Activated CD4-positive, alpha-beta T cell treated with anti-CD3 and anti-CD28 coated beads, Interleukin-2, amount 10 ng/mL, durations not matched to agents 7 days and 5 days (primary cell): ENCODE data around the gene SWSAP1. TPM values are rescaled to one million over a fixed set of nuclear protein-coding genes. Genes with fewer than 3 reads are reported as not detected.
A peak's percentile ranks its signal among the peaks of the same experiment; 100 is the strongest.
"Not testable (repeated sequence)": the region's sequence is repeated elsewhere in the genome, so short reads cannot be mapped to it uniquely, and the experiment has no call there.

Experiments
- CTCF ChIA-PET: fragments of 350-600 bp; sonication (Branson Sonifier 250); formaldehyde crosslinking; loops from one replicate; lab custom pipeline; 2021; ENCODE audit warnings: antibody characterized with exemption; lab: Charles Lee
- POLR2A ChIA-PET: fragments of 350-600 bp; sonication (Branson Sonifier 250); formaldehyde crosslinking; loops from one replicate; lab custom pipeline; 2021; ENCODE audit warnings: antibody characterized with exemption; lab: Charles Lee
- DNase-seq: peaks from one replicate; pipeline ENCODE4 v3.0.0-alpha.2; 2020
- H3K27ac Mint-ChIP-seq: one replicate; pipeline ENCODE4 v1.8.0; 2021; ENCODE audit warnings: mild to moderate bottlenecking, moderate library complexity, mixed read lengths
- H3K27me3 Mint-ChIP-seq: one replicate; pipeline ENCODE4 v1.8.0; 2021; ENCODE audit warnings: mixed read lengths
- H3K36me3 Mint-ChIP-seq: one replicate; pipeline ENCODE4 v1.8.0; 2021; ENCODE audit warnings: low read depth, mixed read lengths
- H3K4me1 Mint-ChIP-seq: one replicate; pipeline ENCODE4 v1.8.0; 2021; ENCODE audit warnings: mixed read lengths
- H3K4me3 Mint-ChIP-seq: one replicate; pipeline ENCODE4 v1.8.0; 2021; ENCODE audit warnings: mild to moderate bottlenecking, moderate library complexity, mixed read lengths
- H3K9me3 Mint-ChIP-seq: one replicate; pipeline ENCODE4 v1.8.0; 2021; ENCODE audit warnings: mixed read lengths
- total RNA-seq, 2 experiments: library from RNA; stranded (reverse); gene quantifications; one replicate each; pipeline ENCODE4 v1.2.3, GENCODE V29; 2021

SWSAP1 gene
- total RNA-seq, 2 experiments from 2014 or later: 2.9 to 3.5 TPM

DNA sequence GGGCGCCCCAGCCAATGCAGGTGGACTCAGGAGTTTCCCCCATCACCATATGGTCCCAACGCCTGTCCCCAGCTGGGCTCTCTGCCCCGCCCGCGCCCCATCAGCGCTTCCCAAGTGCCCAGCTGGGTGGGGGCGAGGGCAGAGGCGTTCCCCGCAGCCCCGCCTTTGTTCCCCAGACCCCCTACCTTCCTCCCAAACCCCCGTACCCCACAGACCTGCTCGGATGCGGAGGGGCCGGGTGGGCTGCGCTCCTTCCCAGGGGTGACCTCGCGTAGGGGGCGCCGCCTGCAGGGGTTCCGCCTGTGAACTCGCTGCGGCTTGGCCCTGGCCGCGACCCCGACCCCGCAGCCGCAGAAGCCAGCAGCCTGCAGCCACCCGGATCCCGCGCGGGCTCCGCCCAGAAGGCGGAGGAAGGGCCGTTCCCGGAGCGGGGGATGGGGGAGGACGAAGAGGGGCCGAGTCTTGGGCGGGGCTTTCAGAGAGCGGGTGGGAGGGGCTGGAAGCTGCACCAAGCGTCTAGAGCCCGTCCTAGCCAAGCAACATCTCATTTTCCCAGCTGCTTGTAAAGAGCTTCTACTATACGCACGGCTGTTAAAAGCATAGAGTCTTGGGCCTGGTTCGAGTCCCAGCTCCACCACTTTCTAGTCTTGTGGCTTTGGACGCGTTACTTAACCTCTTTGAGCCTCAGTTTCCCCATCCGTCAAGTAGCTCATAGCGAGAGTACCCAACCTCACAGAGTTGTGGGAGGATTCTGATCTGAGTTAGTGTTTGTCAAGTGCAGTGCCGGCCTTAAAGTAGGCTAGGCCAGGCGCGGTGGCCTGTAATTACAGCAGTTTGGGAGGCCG, 35.0 kb upstream of the SWSAP1 start, which contains the start of gene RAB3D:
TSS of gene RAB3D (minus strand) at position 404 of the 845 bp plus-strand sequence. CDS start 2,258 bp downstream, outside the sequence.
- peak; percentile 75 for DNase-seq
- ChIA-PET CTCF (interaction anchor here (0.8 to 1.6 kb wide), 7 partner anchors 11 to 96 kb away, joined by 3 to 4 read pairs (median 3); partner anchors contain the start of genes PRKCSH and SWSAP1), POLR2A (no interaction called here)
- Mint-ChIP-seq H3K27me3 (no peaks in the 10 kb centered on the region), H3K9me3 (no peaks in the 10 kb centered on the region), H3K36me3 (peaks cover 10% of the 10 kb centered on the region), H3K4me1 (peaks cover 27% of the 10 kb centered on the region), H3K27ac (no peak within 1 kb of the TSS), H3K4me3 (peak within 1 kb of the TSS; percentile 61)

DNA sequence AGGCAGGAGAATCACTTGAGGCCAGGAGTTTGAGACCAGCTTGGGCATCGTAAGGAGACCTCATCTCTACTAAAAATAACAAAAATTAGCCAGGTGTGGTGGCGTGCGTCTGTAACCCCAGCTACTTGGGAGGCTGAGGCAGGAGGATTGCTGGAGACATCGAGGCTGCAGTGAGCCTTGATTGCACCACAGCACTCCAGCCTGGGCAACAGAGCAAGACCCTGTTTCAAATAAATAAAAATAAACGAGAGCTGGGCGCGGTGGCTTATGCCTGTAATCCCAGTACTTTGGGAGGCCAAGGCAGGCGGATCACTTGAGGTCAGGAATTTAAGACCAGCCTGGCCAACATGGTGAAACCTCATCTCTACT, 34.4 kb upstream of the SWSAP1 start:
- DNase-seq, H3K27me3 Mint-ChIP-seq, POLR2A ChIA-PET, H3K9me3 Mint-ChIP-seq, H3K36me3 Mint-ChIP-seq, H3K27ac Mint-ChIP-seq: not testable (repeated sequence)
- CTCF ChIA-PET: interaction anchor here (0.9 to 1.6 kb wide), 5 partner anchors 14 to 95 kb away, joined by 3 read pairs; partner anchors contain the start of genes PRKCSH and SWSAP1
- peaks cover 31% of the 10 kb centered on the region for H3K4me1 Mint-ChIP-seq
- H3K4me3 Mint-ChIP-seq: peak overlapping the region; percentile 55

DNA sequence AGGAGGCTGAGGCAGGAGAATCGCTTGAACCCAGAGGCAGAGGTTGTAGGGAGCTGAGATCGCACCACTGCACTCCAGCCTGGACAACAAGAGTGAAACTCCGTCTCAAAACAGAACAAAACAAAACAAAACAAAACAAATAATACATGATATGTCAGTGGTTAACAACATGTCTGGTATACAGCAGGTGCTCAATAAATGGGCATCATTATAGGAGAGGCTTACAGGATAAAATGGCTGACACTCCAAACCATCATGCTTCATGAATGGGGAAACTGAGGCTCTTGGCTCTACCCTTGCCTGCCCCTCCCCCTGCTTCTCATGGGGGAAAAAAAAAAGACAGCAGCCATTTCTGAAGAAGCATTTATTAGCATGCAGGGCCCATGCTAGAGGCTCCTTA, 32.0 kb upstream of the SWSAP1 start:
- POLR2A ChIA-PET: interaction anchor here (0.5 kb wide), 1 partner anchor 28 kb away, joined by 3 read pairs; no protein-coding TSS in a partner anchor
- H3K9me3 Mint-ChIP-seq: no peaks in the 10 kb centered on the region
- no peak overlapping the region for H3K27ac Mint-ChIP-seq
- H3K36me3 Mint-ChIP-seq: peaks cover 2% of the 10 kb centered on the region
- H3K27me3 Mint-ChIP-seq: no peaks in the 10 kb centered on the region
- peaks cover 47% of the 10 kb centered on the region for H3K4me1 Mint-ChIP-seq
- H3K4me3 Mint-ChIP-seq: no peak overlapping the region
- CTCF ChIA-PET: interaction anchor here (1.0 kb wide), 1 partner anchor 26 kb away, joined by 3 read pairs; no protein-coding TSS in a partner anchor
- DNase-seq: no peak

DNA sequence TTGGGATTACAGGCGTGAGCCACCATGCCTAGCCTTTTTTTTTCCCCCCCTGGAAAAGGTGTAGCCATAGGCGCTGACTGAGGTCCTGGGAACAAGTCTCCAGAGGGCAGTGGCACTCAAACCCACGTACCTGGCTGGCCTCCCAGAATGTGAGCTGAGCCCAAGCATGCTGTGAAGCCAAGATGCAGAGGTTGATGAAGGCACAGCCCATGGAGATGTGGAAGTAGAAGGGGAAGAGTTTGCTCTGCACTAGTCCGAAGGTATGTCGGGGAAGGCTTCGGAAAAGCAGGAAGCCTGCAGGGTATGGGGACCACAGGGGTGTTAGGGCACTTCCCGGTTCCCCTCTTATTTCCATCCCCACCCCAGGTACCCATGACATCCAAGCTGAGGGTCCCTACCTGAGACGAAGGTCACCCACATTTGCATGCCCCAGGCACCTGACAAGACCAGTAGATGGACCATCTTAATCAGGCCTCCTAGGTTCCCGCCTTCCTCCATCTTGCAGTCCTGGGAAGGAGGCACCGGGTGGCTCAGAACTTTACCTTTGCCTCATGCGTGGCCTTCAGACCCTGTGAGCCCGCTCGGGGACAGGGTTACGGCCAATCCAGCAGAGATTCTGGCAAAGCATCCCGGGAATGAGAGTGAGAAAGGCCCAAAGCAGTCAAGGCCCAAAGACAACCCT, 29.2 kb upstream of the SWSAP1 start:
- Mint-ChIP-seq H3K36me3 (peaks cover 6% of the 10 kb centered on the region), H3K27ac (peak overlapping the region; percentile 92), H3K4me3 (peak overlapping the region; percentile 92), H3K4me1 (peaks cover 27% of the 10 kb centered on the region), H3K27me3 (no peaks in the 10 kb centered on the region), H3K9me3 (peaks cover 13% of the 10 kb centered on the region)
- ChIA-PET CTCF (interaction anchor here (0.6 to 2.6 kb wide), 4 partner anchors 24 to 408 kb away, joined by 3 to 13 read pairs (median 6); partner anchors contain the start of gene SWSAP1), POLR2A (interaction anchor here (1.1 kb wide), 1 partner anchor 21 kb away, joined by 4 read pairs; no protein-coding TSS in a partner anchor)
- no peak for DNase-seq

DNA sequence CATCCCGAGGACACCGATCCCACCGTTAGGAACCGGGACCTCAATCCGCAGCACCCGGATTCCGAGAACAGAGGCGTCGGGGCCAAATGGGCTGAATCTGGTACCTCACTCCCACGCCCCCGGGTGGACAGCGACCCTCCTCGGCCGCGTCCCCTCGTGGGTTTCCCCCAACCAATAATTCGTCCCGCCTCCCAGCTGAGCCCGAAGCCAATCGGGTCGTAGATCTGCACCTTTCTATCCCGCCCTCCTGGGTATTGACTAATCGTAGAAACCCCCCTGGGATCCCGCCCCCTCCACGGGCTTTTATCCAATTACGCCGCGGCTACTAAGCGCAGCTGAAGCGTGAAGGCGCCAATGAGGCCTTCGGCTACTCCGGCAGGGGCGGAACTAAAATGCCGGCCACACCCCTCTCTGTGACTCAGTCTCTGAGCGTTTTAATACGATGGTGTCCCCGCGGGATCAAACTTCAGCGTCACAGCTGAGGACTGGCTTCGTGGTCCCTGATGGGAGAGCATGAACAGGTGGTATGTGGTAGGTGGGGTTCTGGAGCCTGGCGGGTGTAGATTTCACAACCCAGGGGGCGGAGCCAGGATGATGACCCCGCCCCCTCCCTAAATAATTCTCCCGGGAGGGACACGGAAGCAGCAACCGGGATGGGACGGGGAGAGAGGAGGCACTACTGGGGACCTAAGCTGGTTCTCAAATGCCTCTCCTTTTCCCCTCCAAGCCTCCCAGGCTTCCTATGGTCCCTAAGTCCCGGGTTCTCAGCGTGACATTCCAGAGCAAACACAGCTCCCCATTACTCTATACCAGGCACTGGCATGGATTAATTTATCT, 28.1 kb upstream of the SWSAP1 start, which contains the start of the genes CCDC159 and TMEM205:
TSS of gene CCDC159 (plus strand) at position 416 of the 837 bp plus-strand sequence. CDS start at position 504, 88 bp downstream.
TSS of gene TMEM205 (minus strand) at position 165 of the 837 bp plus-strand sequence. CDS start 649 bp downstream, outside the sequence.
- H3K4me1 Mint-ChIP-seq: peaks cover 27% of the 10 kb centered on the region
- ChIA-PET CTCF (interaction anchor here (0.5 to 2.6 kb wide), 7 partner anchors 9 to 89 kb away, joined by 3 to 13 read pairs (median 4); partner anchors contain the start of genes ODAD3 and SWSAP1), POLR2A (interaction anchor here (0.8 to 1.1 kb wide), 2 partner anchors 22 to 29 kb away, joined by 4 to 5 read pairs; partner anchors contain the start of gene SWSAP1)
- peaks cover 6% of the 10 kb centered on the region for H3K36me3 Mint-ChIP-seq
- no peaks in the 10 kb centered on the region for H3K27me3 Mint-ChIP-seq
- peak within 1 kb of the TSS; percentile 92 for H3K4me3 Mint-ChIP-seq
- peaks cover 13% of the 10 kb centered on the region for H3K9me3 Mint-ChIP-seq
- DNase-seq: peak; percentile 99
- H3K27ac Mint-ChIP-seq: peak within 1 kb of the TSS; percentile 92

DNA sequence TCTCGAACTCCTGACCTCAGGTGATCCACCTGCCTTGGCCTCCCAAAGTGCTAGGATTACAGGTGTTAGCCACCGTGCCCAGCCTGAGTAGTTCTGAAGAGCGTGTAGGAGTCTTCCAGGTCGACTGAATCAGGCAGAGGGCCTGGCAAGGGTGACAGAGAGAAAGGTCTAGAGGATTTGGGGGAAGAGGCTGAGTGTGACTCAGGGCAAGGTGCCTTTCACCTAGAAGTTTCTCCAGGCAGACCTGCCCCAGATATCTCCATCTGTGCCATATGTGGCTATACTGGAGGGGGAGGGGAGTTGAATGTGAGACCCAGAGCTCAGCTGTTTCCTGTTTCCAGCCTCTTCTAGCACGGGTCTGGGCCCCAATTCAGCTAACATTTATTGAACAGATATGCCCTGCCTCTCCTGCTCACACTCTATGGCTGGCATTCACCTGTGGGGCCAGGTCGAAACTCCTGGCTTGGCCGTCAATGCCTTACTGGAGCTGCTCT, 26.9 kb upstream of the SWSAP1 start:
- Mint-ChIP-seq H3K36me3 (peaks cover 4% of the 10 kb centered on the region), H3K4me3 (peak overlapping the region; percentile 92), H3K27me3 (no peaks in the 10 kb centered on the region), H3K27ac (no peak overlapping the region), H3K4me1 (peaks cover 27% of the 10 kb centered on the region), H3K9me3 (peaks cover 13% of the 10 kb centered on the region)
- no peak for DNase-seq
- ChIA-PET CTCF (interaction anchor here (1.3 to 2.6 kb wide), 3 partner anchors 10 to 28 kb away, joined by 3 to 13 read pairs (median 5); no protein-coding TSS in a partner anchor), POLR2A (no interaction called here)

DNA sequence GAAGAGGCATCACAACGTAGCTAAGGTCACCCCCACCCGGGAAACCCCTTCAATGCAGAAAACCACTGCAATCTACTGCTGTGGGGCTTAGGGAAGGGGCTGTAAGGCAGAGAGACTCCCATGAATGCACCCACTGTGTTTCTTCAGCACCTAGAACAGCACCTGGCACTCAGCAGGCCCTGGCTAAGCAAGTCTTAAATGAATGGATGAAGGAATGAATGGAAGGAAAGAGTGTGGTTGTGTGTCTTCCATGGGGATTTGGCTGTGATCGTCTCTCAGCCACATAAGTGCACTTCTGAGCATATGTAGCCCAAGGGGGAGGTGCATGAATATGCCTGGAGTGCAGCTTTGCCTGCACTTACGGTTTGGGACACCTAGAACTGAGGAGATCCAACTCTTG, 25.3 kb upstream of the SWSAP1 start:
- Mint-ChIP-seq H3K27ac (no peak overlapping the region), H3K36me3 (peaks cover 4% of the 10 kb centered on the region), H3K27me3 (no peaks in the 10 kb centered on the region), H3K9me3 (peaks cover 13% of the 10 kb centered on the region), H3K4me3 (no peak overlapping the region), H3K4me1 (peaks cover 27% of the 10 kb centered on the region)
- ChIA-PET CTCF (interaction anchor here (0.9 kb wide), 1 partner anchor 8 kb away, joined by 3 read pairs; no protein-coding TSS in a partner anchor), POLR2A (interaction anchor here (0.6 kb wide), 1 partner anchor 262 kb away, joined by 4 read pairs; no protein-coding TSS in a partner anchor)
- no peak for DNase-seq

DNA sequence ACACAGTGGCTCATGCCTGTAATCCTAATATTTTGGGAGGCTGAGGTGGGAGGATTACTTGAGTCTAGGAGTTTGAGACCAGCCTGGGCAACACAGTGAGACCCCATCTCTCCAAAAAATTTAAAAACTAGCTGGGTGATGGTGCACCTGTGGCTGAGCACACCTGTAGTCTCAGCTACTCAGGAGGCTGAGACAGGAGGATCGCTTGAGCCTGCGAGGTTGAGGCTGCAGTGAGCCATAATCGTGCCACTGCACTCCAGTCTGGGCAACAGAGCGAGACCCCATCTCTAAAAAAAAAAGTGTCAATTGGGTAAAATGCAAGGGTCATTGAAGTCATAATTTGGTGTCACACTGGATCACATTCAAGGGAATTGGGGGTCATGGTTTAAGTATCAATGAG, 20.4 kb upstream of the SWSAP1 start:
- POLR2A ChIA-PET, CTCF ChIA-PET, H3K4me1 Mint-ChIP-seq, H3K9me3 Mint-ChIP-seq, DNase-seq, H3K27ac Mint-ChIP-seq, H3K27me3 Mint-ChIP-seq, H3K36me3 Mint-ChIP-seq, H3K4me3 Mint-ChIP-seq: not testable (repeated sequence)

DNA sequence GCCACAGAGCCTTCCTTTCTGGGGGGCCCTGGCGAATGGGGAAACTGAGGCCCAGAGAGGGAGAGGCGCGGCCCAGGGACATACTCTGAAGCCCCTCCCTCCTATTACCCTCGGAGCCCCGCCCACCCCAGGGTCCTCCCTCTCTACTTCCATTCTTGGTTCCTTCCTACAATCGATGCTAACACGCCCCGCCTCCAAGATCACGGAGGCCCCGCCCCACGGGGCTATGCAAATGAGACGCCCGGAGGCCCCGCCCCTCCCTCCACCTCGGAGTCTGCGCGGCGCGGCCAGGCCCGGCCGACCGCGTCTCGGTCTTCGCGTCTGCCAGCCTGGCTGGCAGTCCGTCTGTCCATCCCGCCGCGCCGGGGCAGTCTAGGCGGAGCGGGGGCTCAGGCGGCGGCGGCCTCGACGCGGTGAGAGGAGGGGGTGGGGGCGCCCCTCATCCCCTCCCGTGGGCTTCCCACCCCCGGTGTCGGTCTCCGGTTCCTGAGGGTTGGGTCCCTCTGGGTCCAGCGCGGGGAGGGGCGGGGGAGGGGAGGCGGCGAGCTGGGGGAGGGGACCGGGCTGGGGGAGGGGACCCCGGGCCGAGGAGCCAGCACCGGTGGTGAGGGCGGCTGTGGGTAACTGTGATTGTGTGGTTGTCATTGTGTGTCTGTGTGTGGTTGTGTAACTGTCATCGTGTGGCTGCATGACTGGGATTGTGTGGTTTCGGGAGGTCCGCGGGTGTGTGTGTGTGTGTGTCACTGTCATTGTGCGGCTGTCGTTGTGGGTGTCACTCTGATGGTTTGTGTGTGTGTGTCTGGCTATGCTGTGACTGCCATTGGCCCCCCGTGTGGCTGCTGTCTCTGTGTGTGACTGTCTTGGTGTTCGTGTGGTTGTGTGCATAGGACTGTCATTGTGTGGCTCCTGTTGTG, 19.0 kb upstream of the SWSAP1 start, which contains the start of gene PLPPR2:
TSS of gene PLPPR2 (plus strand) at position 273 of the 914 bp plus-strand sequence. CDS start 2,242 bp downstream, outside the sequence.
- Mint-ChIP-seq H3K9me3 (no peaks in the 10 kb centered on the region), H3K4me3 (peak within 1 kb of the TSS; percentile 2), H3K36me3 (no peaks in the 10 kb centered on the region), H3K4me1 (peaks cover 8% of the 10 kb centered on the region), H3K27ac (no peak within 1 kb of the TSS), H3K27me3 (peaks cover 9% of the 10 kb centered on the region)
- ChIA-PET CTCF (no interaction called here), POLR2A (interaction anchor here (0.5 kb wide), 1 partner anchor 161 kb away, joined by 3 read pairs; no protein-coding TSS in a partner anchor)
- peak; percentile 83 for DNase-seq

DNA sequence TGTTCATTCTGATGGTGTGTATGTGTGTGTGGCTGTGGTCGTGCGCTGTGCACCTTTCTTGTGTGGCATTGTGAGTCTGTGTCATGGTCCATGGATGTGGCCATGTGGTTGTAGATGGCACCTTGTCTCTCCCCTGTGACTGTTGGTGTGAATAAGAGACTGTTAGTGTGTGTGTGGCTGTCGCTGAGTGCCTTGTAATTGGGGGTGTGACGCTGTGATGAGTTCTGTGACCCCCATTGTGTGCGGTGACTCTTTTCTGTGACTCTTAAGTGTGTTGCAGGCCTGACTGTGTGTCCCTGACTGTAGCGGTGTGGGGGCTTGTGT, 18.4 kb upstream of the SWSAP1 start:
- no peak for DNase-seq
- POLR2A ChIA-PET: interaction anchor here (0.5 kb wide), 1 partner anchor 162 kb away, joined by 3 read pairs; no protein-coding TSS in a partner anchor
- Mint-ChIP-seq H3K4me3 (peak overlapping the region; percentile 2), H3K27ac (no peak overlapping the region), H3K4me1 (peaks cover 8% of the 10 kb centered on the region), H3K27me3 (peaks cover 9% of the 10 kb centered on the region), H3K36me3 (no peaks in the 10 kb centered on the region), H3K9me3 (no peaks in the 10 kb centered on the region)
- CTCF ChIA-PET: no interaction called here
